GM12872 (cell line): ENCODE measurements around the gene KCNC1.

Experiments
- CTCF ChIP-seq: IDR thresholded peaks from 3 replicates; pipeline ENCODE4 v1.5.1; 2011; ENCODE audit warnings: low read depth, mild to moderate bottlenecking, low read length, moderate library complexity; ENCODE audit not compliant: insufficient read depth

KCNC1 gene

GRCh38 chr11:17782603-17783337 lies 48.2 kb downstream of the KCNC1 start:
- no peak for TF ChIP-seq CTCF

- no peak for TF ChIP-seq CTCF
Observed at GRCh38 chr11:17783878-17784277, 49.3 kb downstream of the KCNC1 start.

GRCh38 chr11:17786824-17787525 lies 52.4 kb downstream of the KCNC1 start:
- TF ChIP-seq CTCF = no peak

GRCh38 chr11:17788084-17788483 lies 53.5 kb downstream of the KCNC1 start:
- no peak for TF ChIP-seq CTCF

GRCh38 chr11:17790453-17790852 lies 55.9 kb downstream of the KCNC1 start:
- no peak for TF ChIP-seq CTCF

- no peak for TF ChIP-seq CTCF
Observed at GRCh38 chr11:17791144-17791543, 56.6 kb downstream of the KCNC1 start.

- no peak for TF ChIP-seq CTCF
Observed at GRCh38 chr11:17792161-17792560, 57.6 kb downstream of the KCNC1 start.
